Measurements from ENCODE around the gene REM2. TPM values are rescaled to one million over a fixed set of nuclear protein-coding genes. Genes with fewer than 3 reads are reported as not detected.

Gene REM2
- total RNA-seq, 4 donors from 2014 or later, result 0.19 to 0.83 (median 0.32) TPM

DNA sequence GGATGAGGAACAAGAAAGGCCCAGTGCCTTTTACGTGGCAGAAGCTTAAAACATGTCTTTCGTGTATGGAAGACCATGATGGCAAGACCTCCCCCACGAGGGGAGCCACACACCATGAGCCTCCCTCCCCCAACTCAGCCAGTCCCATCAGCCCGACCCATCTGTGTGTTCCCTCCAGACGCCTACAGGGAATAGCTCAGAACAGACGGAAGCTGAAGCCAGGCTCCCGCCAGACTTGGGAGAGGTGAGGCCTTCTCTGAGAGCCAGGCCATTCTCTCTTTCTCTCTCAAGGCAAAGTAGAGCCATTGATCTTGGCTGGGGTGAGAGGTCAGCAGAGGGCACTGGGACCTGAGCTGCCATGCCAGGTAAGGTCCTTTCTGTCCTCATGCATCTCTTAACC lies 9.5 kb downstream of the REM2 start:
- Histone ChIP-seq H3K4me3 (no peak overlapping the region), H3K4me1 (peaks cover 10 to 32% (median 16%) of the 10 kb centered on the region in 3 donors), H3K36me3 (no peaks in the 10 kb centered on the region), H3K27me3 (no peaks in the 10 kb centered on the region), H3K9me3 (no peaks in the 10 kb centered on the region), H3K27ac (no peak overlapping the region)
- WGBS, 2 donors, result 80 to 88% methylated on average over 3 to 4 of the region's 7 CpGs
- DNase-seq, result no peak
- intact Hi-C loops (cut with DNase I), result no loop called here
- TF ChIP-seq, protein P1, sequence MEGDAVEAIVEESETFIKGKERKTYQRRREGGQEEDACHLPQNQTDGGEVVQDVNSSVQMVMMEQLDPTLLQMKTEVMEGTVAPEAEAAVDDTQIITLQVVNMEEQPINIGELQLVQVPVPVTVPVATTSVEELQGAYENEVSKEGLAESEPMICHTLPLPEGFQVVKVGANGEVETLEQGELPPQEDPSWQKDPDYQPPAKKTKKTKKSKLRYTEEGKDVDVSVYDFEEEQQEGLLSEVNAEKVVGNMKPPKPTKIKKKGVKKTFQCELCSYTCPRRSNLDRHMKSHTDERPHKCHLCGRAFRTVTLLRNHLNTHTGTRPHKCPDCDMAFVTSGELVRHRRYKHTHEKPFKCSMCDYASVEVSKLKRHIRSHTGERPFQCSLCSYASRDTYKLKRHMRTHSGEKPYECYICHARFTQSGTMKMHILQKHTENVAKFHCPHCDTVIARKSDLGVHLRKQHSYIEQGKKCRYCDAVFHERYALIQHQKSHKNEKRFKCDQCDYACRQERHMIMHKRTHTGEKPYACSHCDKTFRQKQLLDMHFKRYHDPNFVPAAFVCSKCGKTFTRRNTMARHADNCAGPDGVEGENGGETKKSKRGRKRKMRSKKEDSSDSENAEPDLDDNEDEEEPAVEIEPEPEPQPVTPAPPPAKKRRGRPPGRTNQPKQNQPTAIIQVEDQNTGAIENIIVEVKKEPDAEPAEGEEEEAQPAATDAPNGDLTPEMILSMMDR (IDR thresholded peaks at IDR 0.05), result no peak
- TF ChIP-seq POLR2A (IDR thresholded peaks at IDR 0.05), result no peak

DNA sequence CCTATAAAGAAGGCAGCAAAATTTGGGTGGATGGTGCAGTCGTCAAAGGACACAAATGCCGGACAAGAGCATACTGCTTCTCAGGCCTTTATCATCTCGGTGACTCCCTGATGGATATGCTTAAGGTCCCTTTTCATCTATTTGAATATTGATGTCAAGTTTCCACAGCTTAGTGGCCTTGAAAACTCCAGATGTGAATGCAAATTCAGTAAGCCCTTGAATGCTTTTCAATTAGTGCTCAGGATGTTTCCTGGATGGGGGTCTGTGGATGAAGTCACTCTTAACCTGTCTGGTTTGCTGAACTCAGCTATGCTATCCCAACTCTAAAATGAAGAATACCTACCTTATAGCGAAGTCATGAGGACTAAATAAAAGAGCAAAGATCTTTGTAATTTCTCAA lies 10.7 kb downstream of the REM2 start:
- no peak overlapping the region for H3K27ac ChIP-seq
- no peak overlapping the region for H3K4me3 ChIP-seq
- peaks cover 0 to 26% (median 7%) of the 10 kb centered on the region in 3 donors for H3K4me1 ChIP-seq
- intact Hi-C loops (cut with DNase I), result no loop called here
- 84 to 89% methylated on average over 3 to 4 of the region's 4 CpGs for WGBS, 2 donors
- H3K27me3 ChIP-seq, result no peaks in the 10 kb centered on the region
- TF ChIP-seq, protein P1 (IDR thresholded peaks at IDR 0.05), result no peak
- TF ChIP-seq POLR2A (IDR thresholded peaks at IDR 0.05), result no peak
- H3K36me3 ChIP-seq, result no peaks in the 10 kb centered on the region
- H3K9me3 ChIP-seq, result no peaks in the 10 kb centered on the region
- DNase-seq, result no peak

DNA sequence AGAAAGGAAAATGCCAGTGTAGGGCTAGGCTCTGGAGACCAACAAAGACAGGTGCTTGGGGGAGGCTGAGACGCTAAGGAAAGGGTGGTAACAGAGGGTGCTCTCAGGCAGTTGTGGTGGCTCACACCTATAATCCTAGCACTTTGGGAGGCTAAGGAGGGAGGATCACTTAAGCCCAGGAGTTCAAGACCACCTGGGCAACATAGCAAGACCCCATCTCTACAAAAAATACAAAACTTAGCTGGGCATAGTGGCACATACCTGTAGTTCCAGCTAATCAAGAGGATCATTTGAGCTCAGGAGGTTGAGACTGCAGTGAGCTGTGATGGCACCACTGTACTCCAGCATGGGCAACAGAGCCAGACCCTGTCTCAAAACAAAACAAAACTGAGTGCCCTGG lies 12.4 kb downstream of the REM2 start:
- TF ChIP-seq POLR2A (IDR thresholded peaks at IDR 0.05), result no peak
- TF ChIP-seq, protein P1 (IDR thresholded peaks at IDR 0.05), result no peak
- H3K27me3 ChIP-seq, result no peaks in the 10 kb centered on the region
- no peak overlapping the region for H3K4me3 ChIP-seq
- intact Hi-C loops (cut with DNase I), result no loop called here
- DNase-seq, result no peak
- 92 to 93% methylated on average over 1 of the region's 1 CpG for whole genome bisulfite sequencing, 2 donors
- no peak overlapping the region for H3K27ac ChIP-seq
- no peaks in the 10 kb centered on the region for H3K9me3 ChIP-seq
- peaks cover 0 to 14% (median 0%) of the 10 kb centered on the region in 3 donors for H3K36me3 ChIP-seq
- H3K4me1 ChIP-seq, result peaks cover 0 to 22% (median 0%) of the 10 kb centered on the region in 3 donors

DNA sequence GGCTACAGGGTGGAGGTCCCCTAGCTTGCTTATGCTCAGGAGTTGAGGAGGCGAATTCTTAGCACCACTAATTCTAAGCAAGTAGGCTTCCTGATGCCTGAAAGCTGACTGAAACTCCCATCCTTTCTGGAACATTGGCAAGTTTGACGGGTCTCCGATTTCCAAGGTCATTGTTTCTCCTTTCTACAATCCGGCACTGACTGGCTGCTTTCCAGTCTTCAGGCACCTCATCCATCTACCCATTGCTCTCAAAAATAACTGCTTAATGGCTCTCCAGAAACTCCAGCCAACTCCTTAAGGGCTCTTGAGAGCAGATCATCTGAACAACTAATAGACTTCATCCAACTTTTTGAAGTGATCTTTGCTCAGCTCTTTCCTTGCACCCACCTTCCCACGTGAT lies 13.3 kb downstream of the REM2 start:
- H3K4me1 ChIP-seq, result peaks cover 0 to 21% (median 0%) of the 10 kb centered on the region in 3 donors
- H3K9me3 ChIP-seq, result no peaks in the 10 kb centered on the region
- no peak for DNase-seq
- WGBS, 2 donors, result 43 to 47% methylated on average over 5 of the region's 5 CpGs
- peaks cover 7 to 23% (median 9%) of the 10 kb centered on the region in 3 donors for H3K36me3 ChIP-seq
- H3K27ac ChIP-seq, result no peak overlapping the region
- intact Hi-C loops (cut with DNase I), result no loop called here
- TF ChIP-seq POLR2A (IDR thresholded peaks at IDR 0.05), result no peak
- H3K4me3 ChIP-seq, result no peak overlapping the region
- H3K27me3 ChIP-seq, result no peaks in the 10 kb centered on the region

DNA sequence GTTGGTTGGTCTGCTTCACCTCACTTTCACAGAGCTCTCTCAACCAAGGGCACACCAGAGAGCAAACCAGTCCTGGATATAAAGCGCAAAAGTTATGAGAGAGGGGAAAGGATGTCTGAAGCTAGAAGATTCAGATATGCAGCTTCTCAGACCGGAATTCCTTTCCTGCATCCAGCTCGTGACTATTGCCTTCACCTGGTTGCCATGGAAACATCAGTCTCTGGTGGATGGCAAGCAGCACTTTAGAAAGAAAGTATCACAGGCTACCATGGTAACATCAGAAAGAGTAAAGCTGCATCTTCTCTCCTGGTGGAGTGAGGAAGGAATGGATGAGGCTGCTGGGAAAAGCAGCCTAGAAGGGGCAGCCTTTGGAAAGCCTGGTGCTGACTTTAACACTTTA lies 13.7 kb downstream of the REM2 start:
- Histone ChIP-seq H3K9me3 (no peaks in the 10 kb centered on the region), H3K27ac (no peak overlapping the region), H3K36me3 (peaks cover 11 to 27% (median 13%) of the 10 kb centered on the region in 3 donors), H3K27me3 (no peaks in the 10 kb centered on the region), H3K4me1 (peaks cover 0 to 21% (median 0%) of the 10 kb centered on the region in 3 donors), H3K4me3 (no peak overlapping the region)
- no peak for TF ChIP-seq POLR2A (IDR thresholded peaks at IDR 0.05)
- TF ChIP-seq, protein P1 (IDR thresholded peaks at IDR 0.05), result no peak
- intact Hi-C loops (cut with DNase I), result no loop called here
- no peak for DNase-seq
- 62 to 85% methylated on average over 3 of the region's 3 CpGs for WGBS, 2 donors

DNA sequence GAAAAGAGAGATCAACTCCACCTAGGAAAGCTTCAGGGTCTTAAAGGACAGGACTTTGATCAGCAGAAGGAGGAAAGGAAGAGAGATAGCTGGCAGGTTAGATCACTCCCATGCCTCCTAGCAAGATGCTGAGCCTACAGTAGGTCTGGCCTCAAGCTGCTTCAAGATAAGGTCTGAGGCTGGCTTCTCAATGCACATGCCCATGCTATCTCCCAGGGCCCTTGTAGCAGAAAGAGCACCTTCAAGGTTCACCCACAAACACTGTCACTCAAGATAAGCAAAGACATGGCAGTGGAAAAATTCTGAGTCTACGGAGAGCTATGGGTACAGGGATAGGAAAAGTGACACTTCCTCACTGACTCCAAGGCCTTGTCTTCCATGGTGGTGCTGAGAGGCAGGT lies 14.3 kb downstream of the REM2 start:
- TF ChIP-seq, protein P1 (IDR thresholded peaks at IDR 0.05), result no peak
- no peak for TF ChIP-seq POLR2A (IDR thresholded peaks at IDR 0.05)
- intact Hi-C loops (cut with DNase I), result no loop called here
- 90 to 100% methylated on average over 1 of the region's 1 CpG for WGBS, 2 donors
- Histone ChIP-seq H3K4me1 (peaks cover 0 to 21% (median 0%) of the 10 kb centered on the region in 3 donors), H3K9me3 (no peaks in the 10 kb centered on the region), H3K4me3 (no peak overlapping the region), H3K36me3 (peaks cover 14 to 33% (median 19%) of the 10 kb centered on the region in 3 donors), H3K27me3 (no peaks in the 10 kb centered on the region), H3K27ac (no peak overlapping the region)
- DNase-seq, result no peak

Measured in esophagus squamous epithelium (tissue), 5 donors.